ENCODE measurements around the gene TMEM273.

Gene TMEM273

GRCh38 chr10:49115015-49115795, 73.0 kb downstream of the TMEM273 start, which contains the start of gene VSTM4:
Gene VSTM4 (minus strand): TSS chr10:49115522. CDS start chr10:49115485, 37 bp downstream.
- DNase-seq (ENCODE audit: low spot score) = no peak

GRCh38 chr10:49114718-49115014, 73.5 kb downstream of the TMEM273 start:
- no peak for DNase-seq (ENCODE audit: low spot score)

- no peak for DNase-seq (ENCODE audit: low spot score)
Observed at GRCh38 chr10:49113741-49114141, 74.5 kb downstream of the TMEM273 start.

GRCh38 chr10:49112851-49113250, 75.3 kb downstream of the TMEM273 start:
- DNase-seq (ENCODE audit: low spot score) = no peak

- DNase-seq (ENCODE audit: low spot score) = no peak
Observed at GRCh38 chr10:49112098-49112497, 76.1 kb downstream of the TMEM273 start.

GRCh38 chr10:49111320-49111698, 76.9 kb downstream of the TMEM273 start:
- no peak for DNase-seq (ENCODE audit: low spot score)

GRCh38 chr10:49110684-49111319, 77.4 kb downstream of the TMEM273 start:
- no peak for DNase-seq (ENCODE audit: low spot score)

- DNase-seq (ENCODE audit: low spot score) = no peak
Observed at GRCh38 chr10:49109669-49110340, 78.4 kb downstream of the TMEM273 start.

- DNase-seq (ENCODE audit: low spot score) = no peak
Observed at GRCh38 chr10:49108656-49109055, 79.5 kb downstream of the TMEM273 start.

- no peak for DNase-seq (ENCODE audit: low spot score)
Observed at GRCh38 chr10:49107887-49108267, 80.3 kb downstream of the TMEM273 start.

- no peak for DNase-seq (ENCODE audit: low spot score)
Observed at GRCh38 chr10:49107111-49107886, 80.9 kb downstream of the TMEM273 start.

- no peak for DNase-seq (ENCODE audit: low spot score)
Observed at GRCh38 chr10:49106451-49106850, 81.7 kb downstream of the TMEM273 start.

GRCh38 chr10:49105076-49105475, 83.1 kb downstream of the TMEM273 start:
- no peak for DNase-seq (ENCODE audit: low spot score)

Measured in CD4-positive, alpha-beta T cell treated with Interleukin-2 at 100 ng/mL for 4 hours (primary cell).